HEK293 (cell line): ENCODE results near the gene OR10K2.

Experiments used
- KLF10 ChIP-seq: fragments of 450-650 bp; IDR thresholded peaks from 2 replicates; pipeline ENCODE4 v1.5.1; 2018; ENCODE audit warnings: missing biosample characterization, mild to moderate bottlenecking, missing genetic modification characterization
- YY1 ChIP-seq: fragments of 450-650 bp; formaldehyde crosslinking; IDR thresholded peaks from 2 replicates; pipeline ENCODE4 v1.5.1; 2018; ENCODE audit warnings: missing biosample characterization, missing genetic modification characterization
- ZBTB48 ChIP-seq: fragments of 450-650 bp; formaldehyde crosslinking; IDR thresholded peaks from 2 replicates; pipeline ENCODE4 v1.5.1; 2016; ENCODE audit warnings: missing biosample characterization, missing genetic modification characterization
- ZFP41 ChIP-seq: fragments of 450-650 bp; formaldehyde crosslinking; IDR thresholded peaks from 2 replicates; pipeline ENCODE4 v1.5.1; 2016; ENCODE audit warnings: missing biosample characterization, missing genetic modification characterization, borderline replicate concordance
- ZNF501 ChIP-seq: fragments of 450-650 bp; formaldehyde crosslinking; IDR thresholded peaks from 2 replicates; pipeline ENCODE4 v1.5.1; 2016; ENCODE audit warnings: missing biosample characterization, missing genetic modification characterization
- ZNF660 ChIP-seq: fragments of 450-650 bp; IDR thresholded peaks from 2 replicates; pipeline ENCODE4 v1.5.1; 2018; ENCODE audit warnings: missing biosample characterization, mild to moderate bottlenecking, missing genetic modification characterization
- ZNF707 ChIP-seq: fragments of 450-650 bp; formaldehyde crosslinking; IDR thresholded peaks from 2 replicates; pipeline ENCODE4 v1.5.1; 2016; ENCODE audit warnings: missing biosample characterization, missing genetic modification characterization
- ZNF747 ChIP-seq: fragments of 450-650 bp; formaldehyde crosslinking; IDR thresholded peaks from 2 replicates; pipeline ENCODE4 v1.5.1; 2016; ENCODE audit warnings: missing biosample characterization, missing genetic modification characterization
- ZSCAN5A ChIP-seq: fragments of 450-650 bp; formaldehyde crosslinking; IDR thresholded peaks from 2 replicates; pipeline ENCODE4 v1.5.1; 2016; ENCODE audit warnings: missing biosample characterization, missing genetic modification characterization
- TF ChIP-seq, protein P1 (sequence below): fragments of 450-650 bp; formaldehyde crosslinking; IDR thresholded peaks from 2 replicates; pipeline ENCODE4 v1.5.1; 2016; ENCODE audit warnings: missing biosample characterization, missing genetic modification characterization
- TF ChIP-seq, protein P2 (sequence below): fragments of 450-650 bp; formaldehyde crosslinking; IDR thresholded peaks from 2 replicates; pipeline ENCODE4 v1.5.1; 2016; ENCODE audit warnings: missing biosample characterization, missing genetic modification characterization

- TF ChIP-seq ZBTB48 (tag by site-specific recombination) (no peak), ZNF660 (tag by site-specific recombination) (no peak), ZFP41 (no peak), YY1 (no peak), ZNF501 (no peak), ZNF747 (tag by site-specific recombination) (no peak), KLF10 (tag by site-specific recombination) (no peak), ZNF707 (tag by site-specific recombination) (no peak), ZSCAN5A (tag by site-specific recombination) (no peak)
- TF ChIP-seq, protein P1, sequence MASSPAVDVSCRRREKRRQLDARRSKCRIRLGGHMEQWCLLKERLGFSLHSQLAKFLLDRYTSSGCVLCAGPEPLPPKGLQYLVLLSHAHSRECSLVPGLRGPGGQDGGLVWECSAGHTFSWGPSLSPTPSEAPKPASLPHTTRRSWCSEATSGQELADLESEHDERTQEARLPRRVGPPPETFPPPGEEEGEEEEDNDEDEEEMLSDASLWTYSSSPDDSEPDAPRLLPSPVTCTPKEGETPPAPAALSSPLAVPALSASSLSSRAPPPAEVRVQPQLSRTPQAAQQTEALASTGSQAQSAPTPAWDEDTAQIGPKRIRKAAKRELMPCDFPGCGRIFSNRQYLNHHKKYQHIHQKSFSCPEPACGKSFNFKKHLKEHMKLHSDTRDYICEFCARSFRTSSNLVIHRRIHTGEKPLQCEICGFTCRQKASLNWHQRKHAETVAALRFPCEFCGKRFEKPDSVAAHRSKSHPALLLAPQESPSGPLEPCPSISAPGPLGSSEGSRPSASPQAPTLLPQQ (tag by site-specific recombination) = no peak
- TF ChIP-seq, protein P2, sequence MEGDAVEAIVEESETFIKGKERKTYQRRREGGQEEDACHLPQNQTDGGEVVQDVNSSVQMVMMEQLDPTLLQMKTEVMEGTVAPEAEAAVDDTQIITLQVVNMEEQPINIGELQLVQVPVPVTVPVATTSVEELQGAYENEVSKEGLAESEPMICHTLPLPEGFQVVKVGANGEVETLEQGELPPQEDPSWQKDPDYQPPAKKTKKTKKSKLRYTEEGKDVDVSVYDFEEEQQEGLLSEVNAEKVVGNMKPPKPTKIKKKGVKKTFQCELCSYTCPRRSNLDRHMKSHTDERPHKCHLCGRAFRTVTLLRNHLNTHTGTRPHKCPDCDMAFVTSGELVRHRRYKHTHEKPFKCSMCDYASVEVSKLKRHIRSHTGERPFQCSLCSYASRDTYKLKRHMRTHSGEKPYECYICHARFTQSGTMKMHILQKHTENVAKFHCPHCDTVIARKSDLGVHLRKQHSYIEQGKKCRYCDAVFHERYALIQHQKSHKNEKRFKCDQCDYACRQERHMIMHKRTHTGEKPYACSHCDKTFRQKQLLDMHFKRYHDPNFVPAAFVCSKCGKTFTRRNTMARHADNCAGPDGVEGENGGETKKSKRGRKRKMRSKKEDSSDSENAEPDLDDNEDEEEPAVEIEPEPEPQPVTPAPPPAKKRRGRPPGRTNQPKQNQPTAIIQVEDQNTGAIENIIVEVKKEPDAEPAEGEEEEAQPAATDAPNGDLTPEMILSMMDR (tag by site-specific recombination) = no peak
Observed at GRCh38 chr1:158425027-158425426, 1.0 kb downstream of the OR10K2 start.
